ENCODE measurements around the gene EFHD1.
"Not testable (repeated sequence)": the region's sequence is repeated elsewhere in the genome, so short reads cannot be mapped to it uniquely, and the experiment has no call there.

Gene EFHD1

GRCh38 chr2:232681527-232681926 lies 48.1 kb downstream of the EFHD1 start:
- no peak for TF ChIP-seq POLR2A (IDR thresholded peaks at IDR 0.05; ENCODE audit: low read depth, low read length)
- DNase-seq (ENCODE audit: insufficient read length, low spot score) (no peak), FAIRE-seq (no peak)

GRCh38 chr2:232683368-232683767 lies 50.0 kb downstream of the EFHD1 start:
- FAIRE-seq (no peak), DNase-seq (ENCODE audit: insufficient read length, low spot score) (no peak)
- no peak for TF ChIP-seq POLR2A (IDR thresholded peaks at IDR 0.05; ENCODE audit: low read depth, low read length)

GRCh38 chr2:232685391-232685790 lies 52.0 kb downstream of the EFHD1 start:
- DNase-seq (ENCODE audit: insufficient read length, low spot score); FAIRE-seq: not testable (repeated sequence)

GRCh38 chr2:232687382-232688160 lies 54.2 kb downstream of the EFHD1 start:
- no peak for TF ChIP-seq POLR2A (IDR thresholded peaks at IDR 0.05; ENCODE audit: low read depth, low read length)
- no peak for DNase-seq (ENCODE audit: insufficient read length, low spot score)
- FAIRE-seq = no peak

- DNase-seq (ENCODE audit: insufficient read length, low spot score) (no peak), FAIRE-seq (no peak)
- no peak for TF ChIP-seq POLR2A (IDR thresholded peaks at IDR 0.05; ENCODE audit: low read depth, low read length)
Measured at GRCh38 chr2:232688201-232688600, 54.8 kb downstream of the EFHD1 start.

GRCh38 chr2:232689152-232689910 lies 55.9 kb downstream of the EFHD1 start:
- no peak for FAIRE-seq
- no peak for TF ChIP-seq POLR2A (IDR thresholded peaks at IDR 0.05; ENCODE audit: low read depth, low read length)
- DNase-seq (ENCODE audit: insufficient read length, low spot score) = no peak

- not testable (repeated sequence) for FAIRE-seq; DNase-seq (ENCODE audit: insufficient read length, low spot score)
Measured at GRCh38 chr2:232691117-232691516, 57.7 kb downstream of the EFHD1 start.

- no peak for DNase-seq (ENCODE audit: insufficient read length, low spot score)
- FAIRE-seq = no peak
- TF ChIP-seq POLR2A (IDR thresholded peaks at IDR 0.05; ENCODE audit: low read depth, low read length) = no peak
Measured at GRCh38 chr2:232693344-232693743, 59.9 kb downstream of the EFHD1 start.

- FAIRE-seq = no peak
- DNase-seq (ENCODE audit: insufficient read length, low spot score) = no peak
- no peak for TF ChIP-seq POLR2A (IDR thresholded peaks at IDR 0.05; ENCODE audit: low read depth, low read length)
Measured at GRCh38 chr2:232696609-232697058, 63.2 kb downstream of the EFHD1 start.

GRCh38 chr2:232697059-232697806 lies 63.8 kb downstream of the EFHD1 start, which contains the start of gene GIGYF2:
Gene GIGYF2 (plus strand): TSS chr2:232697331. CDS start chr2:232735198, 37,867 bp downstream.
- peak; percentile 78 for TF ChIP-seq POLR2A (IDR thresholded peaks at IDR 0.05; ENCODE audit: low read depth, low read length)
- peak; percentile 97 for DNase-seq (ENCODE audit: insufficient read length, low spot score)
- peak; percentile 79 for FAIRE-seq

- FAIRE-seq = no peak
- TF ChIP-seq POLR2A (IDR thresholded peaks at IDR 0.05; ENCODE audit: low read depth, low read length) = no peak
- no peak for DNase-seq (ENCODE audit: insufficient read length, low spot score)
Measured at GRCh38 chr2:232697807-232698110, 64.4 kb downstream of the EFHD1 start.

- FAIRE-seq (no peak), DNase-seq (ENCODE audit: insufficient read length, low spot score) (no peak)
- TF ChIP-seq POLR2A (IDR thresholded peaks at IDR 0.05; ENCODE audit: low read depth, low read length) = no peak
Measured at GRCh38 chr2:232698556-232699091, 65.2 kb downstream of the EFHD1 start.

- DNase-seq (ENCODE audit: insufficient read length, low spot score) = no peak
- FAIRE-seq = no peak
- no peak for TF ChIP-seq POLR2A (IDR thresholded peaks at IDR 0.05; ENCODE audit: low read depth, low read length)
Measured at GRCh38 chr2:232699110-232699509, 65.7 kb downstream of the EFHD1 start.

GRCh38 chr2:232700154-232700553 lies 66.8 kb downstream of the EFHD1 start:
- FAIRE-seq = peak; percentile 30
- no peak for DNase-seq (ENCODE audit: insufficient read length, low spot score)
- no peak for TF ChIP-seq POLR2A (IDR thresholded peaks at IDR 0.05; ENCODE audit: low read depth, low read length)
